IPS-NIHi7 (cell line): ENCODE measurements around the gene OR8S1.
"Not testable (repeated sequence)": the region's sequence is repeated elsewhere in the genome, so short reads cannot be mapped to it uniquely, and the experiment has no call there.

Experiments
- DNase-seq: peaks from one replicate; pipeline ENCODE4 v3.0.0; 2012; ENCODE audit warnings: mixed read lengths; ENCODE audit errors: extremely low spot score

The OR8S1 gene, protein sequence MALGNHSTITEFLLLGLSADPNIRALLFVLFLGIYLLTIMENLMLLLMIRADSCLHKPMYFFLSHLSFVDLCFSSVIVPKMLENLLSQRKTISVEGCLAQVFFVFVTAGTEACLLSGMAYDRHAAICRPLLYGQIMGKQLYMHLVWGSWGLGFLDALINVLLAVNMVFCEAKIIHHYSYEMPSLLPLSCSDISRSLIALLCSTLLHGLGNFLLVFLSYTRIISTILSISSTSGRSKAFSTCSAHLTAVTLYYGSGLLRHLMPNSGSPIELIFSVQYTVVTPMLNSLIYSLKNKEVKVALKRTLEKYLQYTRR

DNA sequence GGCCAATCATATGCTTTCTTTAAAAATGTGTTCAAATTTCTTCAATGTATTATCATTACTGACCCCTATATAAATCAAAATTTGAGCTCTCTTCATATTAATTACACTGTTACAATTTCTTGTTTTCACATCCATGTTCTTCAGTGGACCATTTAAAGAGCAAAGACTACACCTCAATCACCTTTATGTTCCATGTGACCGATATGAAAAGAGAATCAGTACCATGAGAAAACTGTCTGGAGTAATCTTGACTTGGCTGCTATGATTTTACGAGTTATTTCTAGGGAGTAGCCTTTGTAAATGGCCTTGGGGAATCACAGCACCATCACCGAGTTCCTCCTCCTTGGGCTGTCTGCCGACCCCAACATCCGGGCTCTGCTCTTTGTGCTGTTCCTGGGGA is at the start of gene OR8S1:
Gene OR8S1, plus strand, starts transcription at position 301 of the 400 bp plus-strand sequence. Its CDS starts 0 bp downstream, at position 301.
- no peak for DNase-seq

DNA sequence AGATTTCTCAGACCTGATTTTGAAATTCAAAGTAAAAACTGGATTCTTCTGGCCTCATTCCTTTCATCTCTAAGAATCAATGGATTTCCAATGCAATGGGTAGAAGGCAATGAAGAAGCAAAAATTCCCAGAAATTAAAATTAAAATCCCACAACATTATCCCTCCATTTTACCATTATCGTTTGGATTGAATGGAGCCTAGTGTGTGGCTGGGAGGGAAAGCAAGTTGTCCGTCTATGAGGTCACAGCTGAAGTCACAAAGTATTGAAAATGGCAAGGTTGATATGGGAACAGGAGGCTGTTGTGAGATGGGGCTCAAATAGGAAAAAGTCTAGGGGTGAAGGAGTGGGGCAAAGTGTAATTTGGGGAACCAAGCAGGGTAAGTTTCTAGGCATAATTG is 43.2 kb upstream of the OR8S1 start, which contains the start of gene C12orf54:
Gene C12orf54, plus strand, starts transcription at position 301 of the 400 bp plus-strand sequence. CDS start 799 bp downstream, outside the sequence.
- DNase-seq: no peak

DNA sequence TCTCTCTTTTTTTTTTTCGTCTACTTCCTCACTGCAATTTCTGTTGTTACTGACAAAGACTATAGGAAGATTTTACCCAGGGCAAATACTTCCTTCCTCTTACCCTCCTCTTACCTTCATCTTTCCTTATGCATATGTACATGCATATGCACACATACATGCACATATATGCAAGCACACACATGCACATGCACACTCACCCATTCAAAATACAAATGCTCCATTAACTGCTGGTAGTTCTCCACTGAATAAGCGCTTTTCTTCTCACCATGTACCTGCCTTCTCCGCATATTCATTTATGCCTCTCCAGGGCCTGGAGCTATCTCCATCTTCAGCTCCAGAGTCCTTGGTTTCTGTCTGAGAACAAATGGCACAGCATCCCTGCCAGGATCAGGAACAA is 42.5 kb upstream of the OR8S1 start:
- no peak for DNase-seq

DNA sequence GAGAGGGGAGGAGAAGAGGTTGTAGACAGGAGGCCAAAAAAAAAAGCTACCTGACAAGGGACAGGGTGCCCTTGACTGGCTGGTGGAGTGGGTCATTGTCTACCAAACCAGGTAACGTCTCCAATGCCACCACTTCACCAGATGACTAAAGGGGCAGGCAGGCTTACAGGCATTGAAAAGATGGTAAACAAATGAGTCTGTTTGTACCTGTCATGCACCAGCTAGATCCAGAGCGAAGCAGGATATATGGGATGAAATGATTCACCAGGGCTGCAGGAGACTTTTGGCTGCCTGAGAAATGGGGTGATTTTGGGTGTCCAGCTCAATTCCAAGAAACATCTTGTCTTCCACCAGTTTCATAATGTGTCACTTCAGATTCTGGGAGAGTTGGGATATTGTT is 39.2 kb upstream of the OR8S1 start:
- no peak for DNase-seq

DNA sequence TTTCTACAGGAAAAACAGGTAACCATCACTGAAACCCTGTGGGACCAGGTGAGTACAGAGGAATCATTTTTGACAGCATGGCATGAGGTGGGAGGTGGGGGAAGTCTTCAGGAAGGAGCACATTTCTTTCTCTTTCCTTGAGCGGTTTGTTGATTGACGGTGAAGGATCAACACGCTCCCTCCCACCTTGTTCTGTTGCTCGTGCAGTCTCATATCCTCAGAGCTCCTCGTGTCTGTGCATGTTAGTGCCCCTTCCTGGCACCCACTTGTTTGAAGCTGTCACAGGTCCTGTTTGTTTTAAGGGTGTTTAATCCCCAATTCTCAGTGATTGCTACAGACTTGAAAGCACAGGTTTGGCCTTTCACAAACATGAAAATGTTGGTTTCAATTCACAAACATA is 38.8 kb upstream of the OR8S1 start:
- no peak for DNase-seq

DNA sequence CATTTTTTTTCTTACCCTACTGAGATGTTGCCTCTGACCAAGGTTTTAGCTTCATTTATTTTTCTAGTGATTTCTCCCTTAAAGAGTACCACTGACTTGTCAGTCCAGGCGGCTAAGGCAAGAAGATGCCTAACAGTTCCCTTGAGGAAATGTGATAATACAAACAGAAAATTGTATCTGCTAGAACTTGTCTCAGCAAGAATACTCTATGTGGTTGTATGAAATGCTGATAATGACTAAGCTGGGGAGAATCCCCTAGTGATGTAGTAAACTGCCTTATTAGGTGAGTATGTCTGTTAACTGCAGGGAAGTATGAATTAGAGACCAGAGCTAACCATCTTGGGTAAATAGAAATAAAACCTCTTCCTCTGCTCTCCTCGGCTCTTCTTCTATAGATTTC is 36.4 kb upstream of the OR8S1 start:
- no peak for DNase-seq

DNA sequence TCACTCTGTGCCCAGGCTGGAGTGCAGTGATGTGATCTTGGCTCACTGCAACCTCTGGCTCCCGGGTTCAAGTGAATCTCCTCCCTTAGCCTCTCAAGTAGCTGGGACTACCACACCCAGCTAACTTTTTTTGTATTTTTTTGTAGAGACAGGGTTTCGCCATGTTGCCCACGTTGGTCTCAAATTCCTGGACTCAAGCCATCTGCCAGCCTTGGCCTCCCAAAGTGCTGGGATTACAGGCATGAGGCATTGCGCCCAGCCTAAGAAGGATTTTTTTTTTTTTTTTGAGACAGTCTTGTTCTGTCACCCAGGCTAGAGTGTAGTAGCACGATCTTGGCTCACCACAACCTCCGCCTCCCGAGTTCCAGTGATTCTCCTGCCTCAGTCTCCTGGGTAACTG is 36.0 kb upstream of the OR8S1 start:
- DNase-seq: not testable (repeated sequence)

DNA sequence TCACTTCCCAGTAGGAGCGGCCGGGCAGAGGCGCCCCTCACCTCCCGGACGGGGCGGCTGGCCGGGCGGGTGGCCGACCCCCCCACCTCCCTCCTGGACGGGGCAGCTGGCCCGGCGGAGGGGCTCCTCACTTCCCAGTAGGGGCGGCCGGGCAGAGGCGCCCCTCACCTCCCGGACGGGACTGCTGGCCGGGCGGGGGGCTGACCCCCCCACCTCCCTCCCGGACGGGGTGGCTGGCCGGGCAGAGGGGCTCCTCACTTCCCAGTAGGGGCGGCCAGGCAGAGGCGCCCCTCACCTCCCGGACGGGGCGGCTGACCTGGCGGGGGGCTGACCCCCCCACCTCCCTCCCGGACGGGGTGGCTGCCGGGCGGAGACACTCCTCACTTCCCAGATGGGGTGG is 25.2 kb upstream of the OR8S1 start:
- not testable (repeated sequence) for DNase-seq

DNA sequence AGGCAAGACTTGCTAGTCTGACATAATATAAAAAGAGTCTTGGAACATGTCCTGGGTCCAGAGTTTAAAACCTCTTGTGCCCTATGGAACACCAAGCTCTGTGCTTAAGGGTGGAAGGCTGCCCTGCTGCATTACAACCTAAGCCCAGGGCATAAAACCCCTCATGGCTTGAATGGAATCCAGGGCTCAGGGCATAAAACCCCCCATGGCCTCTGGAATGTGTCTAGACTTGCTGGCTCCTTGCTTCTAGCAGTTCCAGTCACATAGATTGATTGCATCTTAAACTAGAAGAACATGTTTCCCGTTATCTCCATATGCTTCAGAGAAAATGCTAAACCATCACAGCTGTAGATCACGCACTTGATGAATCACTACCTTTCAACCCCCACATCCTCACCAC is 18.6 kb upstream of the OR8S1 start:
- DNase-seq: not testable (repeated sequence)

DNA sequence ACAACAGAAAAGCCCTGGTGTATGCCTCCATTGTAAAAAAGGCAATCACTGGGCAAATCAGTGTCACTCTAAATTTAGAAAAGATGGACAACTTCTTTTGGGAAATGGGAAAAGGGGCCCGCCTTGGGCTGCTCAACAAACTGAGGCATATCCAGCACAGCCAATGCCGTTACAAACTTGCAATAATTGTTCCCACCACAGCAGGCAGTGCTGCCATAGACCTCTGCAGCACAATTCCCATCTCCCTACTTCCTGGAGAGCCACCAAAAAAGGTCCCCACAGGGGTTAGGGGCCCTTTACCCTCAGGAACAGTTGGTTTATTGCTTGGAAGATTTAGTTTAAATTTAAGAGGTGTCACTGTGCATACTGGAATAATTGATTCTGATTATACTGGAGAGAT is 16.4 kb upstream of the OR8S1 start:
- no peak for DNase-seq

DNA sequence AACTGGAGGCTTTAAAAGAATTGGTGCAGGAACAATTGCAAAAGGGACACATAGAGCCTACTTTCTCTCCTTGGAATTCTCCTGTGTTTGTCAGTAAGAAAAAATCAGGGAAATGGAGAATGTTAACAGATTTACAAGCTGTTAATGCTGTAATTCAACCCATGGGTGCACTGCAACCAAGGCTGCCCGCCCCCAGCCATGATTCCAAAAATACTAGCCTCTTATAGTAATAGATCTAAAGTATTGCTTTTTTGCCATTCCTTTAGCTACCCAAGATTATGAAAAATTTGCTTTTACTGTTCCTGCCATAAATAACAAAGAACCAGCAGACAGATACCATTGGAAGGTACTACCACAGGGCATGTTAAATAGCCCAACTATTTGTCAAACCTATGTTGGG is 15.3 kb upstream of the OR8S1 start:
- DNase-seq: no peak

DNA sequence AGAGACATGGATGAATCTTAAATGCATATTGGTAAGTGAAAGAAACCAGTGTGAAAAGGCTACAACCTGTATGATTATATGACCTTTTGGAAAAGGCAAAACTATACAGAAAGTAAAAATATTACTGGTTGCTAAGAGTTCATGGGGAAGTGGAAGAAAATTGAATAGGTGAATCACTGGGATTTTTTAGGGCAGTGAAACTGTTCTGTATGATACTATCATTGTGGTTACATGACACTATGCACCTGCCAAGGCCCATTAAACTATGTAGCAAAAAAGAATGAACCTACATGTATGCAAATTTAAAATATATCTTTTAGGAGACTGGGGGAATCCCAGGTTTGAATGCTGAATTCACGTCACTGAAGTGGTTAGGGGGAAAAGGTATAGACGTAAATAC is 12.6 kb upstream of the OR8S1 start:
- DNase-seq: no peak

DNA sequence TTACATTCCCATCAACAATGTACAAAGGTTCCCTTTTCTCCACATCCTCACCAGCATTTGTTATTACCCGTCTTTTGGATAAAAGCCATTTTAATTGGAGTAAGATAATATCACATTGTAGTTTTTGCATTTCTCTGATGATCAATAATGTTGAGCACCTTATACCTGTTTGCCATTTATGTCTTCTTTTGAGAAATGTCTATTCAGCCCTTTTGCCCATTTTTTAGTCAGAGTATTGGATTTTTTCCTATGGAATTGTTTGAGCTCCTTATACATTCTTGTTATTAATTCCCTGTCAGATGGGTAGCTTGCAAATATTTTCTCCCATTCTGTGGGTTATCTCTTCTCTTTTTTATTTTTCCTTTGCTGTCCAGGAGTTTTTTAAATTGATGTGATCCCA is 10.7 kb upstream of the OR8S1 start:
- DNase-seq: no peak

DNA sequence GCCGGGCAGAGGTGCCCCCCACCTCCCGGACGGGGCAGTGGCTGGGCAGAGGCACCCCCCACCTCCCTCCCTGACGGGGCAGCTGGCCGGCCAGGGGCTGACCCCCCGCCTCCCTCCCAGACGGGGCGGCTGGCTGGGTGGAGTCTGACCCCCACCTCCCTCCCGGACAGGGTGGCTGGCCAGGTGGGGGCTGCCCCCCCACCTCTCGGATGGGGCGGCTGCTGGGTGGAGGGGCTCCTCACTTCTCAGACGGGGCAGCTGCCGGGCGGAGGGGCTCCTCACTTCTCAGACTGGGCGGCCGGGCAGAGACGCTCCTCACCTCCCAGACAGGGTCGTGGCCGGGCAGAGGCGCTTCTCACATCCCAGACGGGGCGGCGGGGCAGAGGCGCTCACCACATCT is 5.1 kb upstream of the OR8S1 start:
- not testable (repeated sequence) for DNase-seq

DNA sequence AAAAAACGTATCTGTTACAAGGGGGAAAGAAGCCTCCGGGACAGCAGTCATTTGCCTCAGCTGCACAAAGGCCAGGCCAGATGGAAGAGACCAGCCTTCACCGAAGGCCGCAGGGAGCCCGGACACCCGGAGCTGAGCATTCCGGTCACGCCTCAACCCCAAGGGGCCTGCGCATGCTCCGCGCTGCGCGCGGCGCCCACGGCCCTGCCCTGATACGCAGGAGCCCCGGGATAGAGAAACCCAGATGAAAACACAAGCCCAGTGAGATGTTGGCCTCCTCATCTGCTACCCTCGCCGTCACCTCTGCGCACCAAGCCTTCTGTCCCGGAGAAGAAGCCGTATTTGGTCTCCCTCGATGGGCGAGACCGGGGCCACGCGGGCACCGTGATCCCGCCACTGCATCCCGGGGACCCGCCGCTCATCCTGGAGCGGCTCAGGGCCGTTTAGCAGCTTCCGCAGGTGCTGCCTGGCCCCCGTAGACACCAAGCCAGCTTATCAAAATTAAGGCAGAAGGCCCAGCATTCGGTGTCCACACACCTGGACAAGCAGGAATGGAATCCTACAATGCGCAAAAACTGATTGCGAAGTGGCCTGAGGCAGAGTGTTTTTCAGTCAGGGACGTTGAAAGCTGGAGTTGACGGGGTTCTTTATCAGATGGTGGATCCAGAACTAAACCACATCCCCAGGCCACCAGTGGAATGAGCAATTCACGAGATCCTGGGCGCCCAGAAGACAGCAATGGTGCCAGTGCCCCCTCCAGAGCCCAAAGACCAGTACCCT is 2.6 kb downstream of the OR8S1 start:
- no peak for DNase-seq

DNA sequence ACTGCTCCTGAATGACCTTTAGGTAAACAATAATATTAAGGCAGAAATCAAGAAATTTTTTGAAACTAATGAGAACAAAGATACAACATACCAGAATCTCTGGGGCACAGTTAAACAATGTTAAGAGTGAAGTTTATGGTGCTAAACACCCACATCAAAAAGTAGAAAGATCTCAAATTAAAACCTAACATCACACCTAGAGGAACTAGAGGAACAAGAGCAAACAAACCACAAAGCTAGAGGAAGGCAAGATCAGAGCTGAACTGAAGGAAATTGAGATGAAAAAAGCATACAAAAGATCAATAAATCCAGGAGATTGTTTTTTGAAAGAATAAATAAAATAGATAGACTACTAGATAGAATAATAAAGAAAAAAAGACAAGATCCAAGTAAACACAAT is 7.2 kb downstream of the OR8S1 start:
- DNase-seq: no peak

DNA sequence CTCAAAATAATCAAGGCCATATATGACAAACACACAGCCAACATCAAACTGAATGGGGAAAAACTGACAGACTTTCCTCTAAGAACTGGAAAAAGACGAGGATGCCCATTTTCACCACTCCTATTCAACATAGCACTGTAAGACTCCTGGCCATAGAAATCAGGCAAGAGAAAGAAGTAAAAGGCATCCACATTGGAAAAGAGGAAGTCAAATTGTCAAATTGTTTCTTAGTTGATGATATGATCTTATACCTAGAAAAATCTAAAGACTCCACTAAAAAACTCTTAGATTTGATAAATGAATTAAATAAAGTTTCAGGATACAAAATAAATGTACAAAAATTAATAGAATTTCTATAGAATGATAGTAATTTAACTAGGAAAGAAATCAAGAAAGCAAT is 11.2 kb downstream of the OR8S1 start:
- DNase-seq: no peak

DNA sequence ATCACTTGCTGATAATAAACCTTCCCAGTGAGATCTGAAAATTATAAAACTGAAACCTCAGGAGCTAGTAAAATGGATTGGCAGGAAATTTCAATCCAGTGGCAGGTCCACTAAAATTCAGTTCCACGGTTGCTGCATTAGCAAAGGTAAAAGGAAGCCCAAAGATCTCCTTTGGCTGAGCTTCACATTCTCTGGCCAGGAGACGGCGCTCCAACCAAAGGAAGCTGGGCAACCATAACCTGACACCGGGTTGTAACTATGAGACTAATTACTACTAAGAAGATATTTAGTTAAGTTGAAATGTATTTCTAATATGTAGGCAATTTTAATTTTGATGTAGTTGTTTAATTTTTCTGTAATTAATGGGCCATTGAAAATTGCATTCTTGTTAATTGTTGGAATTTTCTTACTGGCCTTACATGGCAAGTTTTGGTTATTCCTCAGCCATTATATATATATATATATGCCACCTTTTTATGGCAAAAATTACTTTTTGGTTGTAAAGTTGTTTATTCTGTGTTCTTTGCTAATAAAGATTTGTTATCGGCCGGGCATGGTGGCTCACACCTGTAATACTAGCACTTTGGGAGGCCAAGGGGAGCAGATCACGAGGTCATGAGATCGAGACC is 17.0 kb downstream of the OR8S1 start:
- DNase-seq: peak; percentile 75

DNA sequence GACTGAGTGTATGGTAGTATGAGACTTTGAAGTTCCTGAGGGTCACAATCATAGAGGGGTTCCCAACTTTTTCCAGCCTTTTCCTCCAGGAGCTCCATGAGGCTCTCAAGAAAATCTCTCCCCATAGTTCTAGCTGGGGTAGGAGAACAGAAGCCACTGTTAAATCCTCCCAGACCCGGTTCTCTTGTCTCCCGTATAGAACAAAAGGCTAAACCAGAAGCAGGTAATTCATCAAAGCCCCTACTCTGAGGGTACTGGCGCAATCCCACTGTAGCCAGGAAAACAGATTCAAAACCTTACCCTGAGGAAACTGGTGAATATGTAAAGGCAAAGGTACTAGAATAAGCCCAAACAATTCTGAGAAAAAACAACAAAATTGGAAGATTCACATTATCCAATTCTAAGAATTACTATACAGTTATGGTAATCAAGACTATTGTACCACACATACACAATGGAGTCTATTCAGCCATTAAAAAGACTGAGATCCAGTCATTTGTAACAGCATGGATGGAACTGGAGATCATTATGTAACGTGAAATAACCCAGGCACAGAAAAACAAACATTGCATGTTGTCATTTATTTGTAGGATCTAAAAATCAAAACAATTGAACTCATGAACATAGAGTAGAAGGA is 20.5 kb downstream of the OR8S1 start:
- DNase-seq: no peak

DNA sequence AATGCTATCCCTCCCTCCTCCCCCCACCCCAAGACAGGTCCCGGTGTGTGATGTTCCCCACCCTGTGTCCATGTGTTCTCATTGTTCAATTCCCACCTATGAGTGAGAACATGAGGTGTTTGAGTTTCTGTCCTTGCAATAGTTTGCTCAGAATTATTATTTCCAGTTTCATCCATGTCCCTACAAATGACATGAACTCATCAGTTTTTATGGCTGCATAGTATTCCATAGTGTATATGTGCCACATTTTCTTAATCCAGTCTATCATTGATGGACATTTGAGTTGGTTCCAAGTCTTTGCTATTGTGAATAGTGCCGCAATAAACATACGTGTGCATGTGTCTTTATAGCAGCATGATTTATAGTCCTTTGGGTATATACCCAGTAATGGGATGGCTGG is 21.6 kb downstream of the OR8S1 start:
- not testable (repeated sequence) for DNase-seq

DNA sequence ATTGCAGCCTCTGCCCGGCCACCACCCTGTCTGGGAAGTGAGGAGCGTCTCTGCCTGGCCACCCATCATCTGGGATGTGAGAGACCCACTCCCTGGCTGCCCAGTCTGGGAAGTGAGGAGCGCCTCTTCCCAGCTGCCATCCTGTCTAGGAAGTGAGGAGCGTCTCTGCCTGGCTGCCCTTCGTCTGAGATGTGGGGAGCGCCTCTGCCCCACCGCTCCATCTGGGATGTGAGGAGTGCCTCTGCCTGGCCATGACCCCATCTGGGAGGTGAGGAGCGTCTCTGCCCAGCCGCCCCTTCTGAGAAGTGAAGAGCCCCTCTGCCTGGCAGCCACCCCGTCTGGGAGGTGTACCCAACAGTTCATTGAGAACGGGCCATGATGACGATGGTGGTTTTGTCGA is 26.2 kb downstream of the OR8S1 start:
- not testable (repeated sequence) for DNase-seq

DNA sequence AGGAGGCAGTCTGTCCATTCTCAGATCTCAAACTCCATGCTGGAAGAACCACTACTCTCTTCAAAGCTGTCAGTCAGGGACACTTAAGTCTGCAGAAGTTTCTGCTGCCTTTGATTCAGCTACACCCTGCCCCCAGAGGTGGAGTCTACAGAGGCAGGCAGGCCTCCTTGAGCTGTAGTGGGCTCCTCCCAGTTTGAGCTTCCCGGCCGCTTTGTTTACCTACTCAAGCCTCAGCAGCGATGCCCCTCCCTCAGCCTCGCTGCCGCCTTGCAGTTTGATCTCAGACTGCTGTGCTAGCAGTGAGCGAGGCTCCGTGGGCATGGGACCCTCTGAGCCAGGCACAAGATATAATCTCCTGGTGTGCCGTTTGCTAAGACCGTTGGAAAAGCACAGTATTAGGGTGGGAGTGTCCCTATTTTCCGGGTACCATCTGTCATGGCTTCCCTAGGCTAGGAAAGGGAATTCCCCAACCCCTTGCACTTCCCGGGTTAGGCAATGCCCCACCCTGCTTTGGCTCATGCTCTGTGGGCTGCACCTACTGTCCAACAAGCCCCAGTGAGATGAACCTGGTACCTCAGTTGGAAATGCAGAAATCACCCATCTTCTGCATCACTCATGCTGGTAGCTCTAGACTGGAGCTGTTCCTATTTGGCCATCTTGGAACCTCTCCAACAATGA is 28.4 kb downstream of the OR8S1 start:
- DNase-seq: not testable (repeated sequence)
